OCI-LY1 (cell line): Measurements from ENCODE around the gene ZNF570.

Experiments
- H2AFZ ChIP-seq: fragments of 200-600 bp; sonication (generic), shearing (Covaris generic); 2 replicates; pipeline ENCODE4 v1.6.0; 2014; ENCODE audit warnings: antibody characterized with exemption, mild to moderate bottlenecking, low read length
- H3F3A ChIP-seq: fragments of 200-600 bp; sonication (generic), shearing (Covaris generic); 2 replicates; pipeline ENCODE4 v1.6.0; 2014; ENCODE audit warnings: mild to moderate bottlenecking, antibody characterized with exemption, low read length, moderate library complexity; ENCODE audit not compliant: insufficient read depth
- H3K27ac ChIP-seq: fragments of 200-600 bp; sonication (generic); 2 replicates; pipeline ENCODE4 v1.5.1; 2014; ENCODE audit warnings: low read length, mixed run types, mild to moderate bottlenecking, low read depth; ENCODE audit not compliant: poor library complexity, severe bottlenecking
- H3K27me3 ChIP-seq: fragments of 200-600 bp; sonication (generic); 2 replicates; pipeline ENCODE4 v1.6.0; 2014; ENCODE audit warnings: antibody characterized with exemption, mild to moderate bottlenecking, low read length, moderate library complexity; ENCODE audit not compliant: insufficient read depth
- H3K36me3 ChIP-seq: fragments of 200-600 bp; sonication (generic); 2 replicates; pipeline ENCODE4 v1.6.1; 2014; ENCODE audit warnings: mild to moderate bottlenecking, antibody characterized with exemption, low read length, moderate library complexity, mixed read lengths; ENCODE audit not compliant: insufficient read depth
- H3K4me1 ChIP-seq: fragments of 200-600 bp; sonication (generic); 2 replicates; pipeline ENCODE4 v1.5.1; 2014; ENCODE audit warnings: mild to moderate bottlenecking, low read length, moderate library complexity; ENCODE audit not compliant: insufficient read depth, severe bottlenecking
- H3K4me2 ChIP-seq: fragments of 200-600 bp; sonication (generic), shearing (Covaris generic); 2 replicates; pipeline ENCODE4 v1.6.1; 2014; ENCODE audit warnings: low read length
- H3K4me3 ChIP-seq: fragments of 200-600 bp; sonication (generic); 2 replicates; pipeline ENCODE4 v1.5.1; 2014; ENCODE audit warnings: low read length, low read depth, mild to moderate bottlenecking, mixed read lengths; ENCODE audit not compliant: poor library complexity, severe bottlenecking
- H3K79me2 ChIP-seq: fragments of 200-600 bp; shearing (Covaris generic); 2 replicates; pipeline ENCODE4 v1.6.1; 2016; ENCODE audit warnings: mixed run types, low read length, mixed read lengths; ENCODE audit not compliant: insufficient read depth
- H3K9ac ChIP-seq: fragments of 200-600 bp; sonication (generic), shearing (Covaris generic); 2 replicates; pipeline ENCODE4 v1.6.1; 2014; ENCODE audit warnings: mild to moderate bottlenecking, low read length, mixed read lengths
- H3K9me2 ChIP-seq: fragments of 200-600 bp; sonication (generic), shearing (Covaris generic); 2 replicates; pipeline ENCODE4 v1.6.1; 2014; ENCODE audit warnings: low read depth, mild to moderate bottlenecking, low read length, mixed read lengths
- H3K9me3 ChIP-seq: fragments of 200-600 bp; shearing (Covaris generic); 2 replicates; pipeline ENCODE4 v1.6.1; 2014; ENCODE audit warnings: low read length, mixed read lengths
- H4K20me1 ChIP-seq: fragments of 200-600 bp; sonication (generic), shearing (Covaris generic); 2 replicates; pipeline ENCODE4 v1.6.0; 2016; ENCODE audit warnings: mild to moderate bottlenecking, low read length; ENCODE audit not compliant: insufficient read depth
- EZH2 ChIP-seq: fragments of 200-600 bp; sonication (generic), shearing (Covaris generic); IDR thresholded peaks from 2 replicates; pipeline ENCODE4 v1.8.0; 2017; ENCODE audit warnings: borderline replicate concordance, mixed run types, mild to moderate bottlenecking, antibody characterized with exemption, low read length, moderate library complexity, mixed read lengths
- TF ChIP-seq, protein P1 (sequence below): fragments of 200-600 bp; sonication (generic), shearing (Covaris generic); IDR thresholded peaks from 2 replicates; pipeline ENCODE4 v1.5.1; 2017; ENCODE audit warnings: mild to moderate bottlenecking, antibody characterized with exemption, low read length, moderate library complexity, mixed read lengths

The ZNF570 gene

DNA sequence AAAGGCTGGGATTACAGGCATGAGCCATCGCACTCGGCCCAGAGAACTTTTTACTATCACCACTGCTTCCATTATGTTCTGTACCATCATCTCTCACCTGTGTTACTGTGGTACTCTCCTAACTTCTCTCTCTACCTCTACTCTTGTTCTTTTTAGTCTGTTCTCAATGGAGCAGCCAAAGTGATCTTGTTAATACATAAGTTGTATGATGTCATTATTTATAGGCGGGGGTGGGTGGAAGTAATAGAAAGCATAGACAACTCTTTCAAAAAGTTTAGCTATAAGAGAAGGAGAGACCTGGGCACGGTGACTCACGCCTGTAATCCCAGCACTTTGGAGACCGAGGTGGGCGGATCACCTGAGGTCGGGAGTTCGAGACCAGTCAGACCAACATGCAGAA is 3.0 kb downstream of the ZNF570 start:
- Histone ChIP-seq H3K79me2 (no peaks in the 10 kb centered on the region), H4K20me1 (no peaks in the 10 kb centered on the region), H3K4me1 (peaks cover 9% of the 10 kb centered on the region), H3K27ac (no peak overlapping the region), H3K4me2 (no peak overlapping the region), H3K9me2 (no peaks in the 10 kb centered on the region), H2AFZ (no peak overlapping the region), H3K27me3 (no peaks in the 10 kb centered on the region), H3K9ac (no peak overlapping the region), H3K9me3 (peaks cover 16% of the 10 kb centered on the region), H3F3A (no peaks in the 10 kb centered on the region), H3K4me3 (no peak overlapping the region), H3K36me3 (peaks cover 33% of the 10 kb centered on the region)
- TF ChIP-seq, protein P1, sequence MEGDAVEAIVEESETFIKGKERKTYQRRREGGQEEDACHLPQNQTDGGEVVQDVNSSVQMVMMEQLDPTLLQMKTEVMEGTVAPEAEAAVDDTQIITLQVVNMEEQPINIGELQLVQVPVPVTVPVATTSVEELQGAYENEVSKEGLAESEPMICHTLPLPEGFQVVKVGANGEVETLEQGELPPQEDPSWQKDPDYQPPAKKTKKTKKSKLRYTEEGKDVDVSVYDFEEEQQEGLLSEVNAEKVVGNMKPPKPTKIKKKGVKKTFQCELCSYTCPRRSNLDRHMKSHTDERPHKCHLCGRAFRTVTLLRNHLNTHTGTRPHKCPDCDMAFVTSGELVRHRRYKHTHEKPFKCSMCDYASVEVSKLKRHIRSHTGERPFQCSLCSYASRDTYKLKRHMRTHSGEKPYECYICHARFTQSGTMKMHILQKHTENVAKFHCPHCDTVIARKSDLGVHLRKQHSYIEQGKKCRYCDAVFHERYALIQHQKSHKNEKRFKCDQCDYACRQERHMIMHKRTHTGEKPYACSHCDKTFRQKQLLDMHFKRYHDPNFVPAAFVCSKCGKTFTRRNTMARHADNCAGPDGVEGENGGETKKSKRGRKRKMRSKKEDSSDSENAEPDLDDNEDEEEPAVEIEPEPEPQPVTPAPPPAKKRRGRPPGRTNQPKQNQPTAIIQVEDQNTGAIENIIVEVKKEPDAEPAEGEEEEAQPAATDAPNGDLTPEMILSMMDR, result no peak
- TF ChIP-seq EZH2, result no peak

DNA sequence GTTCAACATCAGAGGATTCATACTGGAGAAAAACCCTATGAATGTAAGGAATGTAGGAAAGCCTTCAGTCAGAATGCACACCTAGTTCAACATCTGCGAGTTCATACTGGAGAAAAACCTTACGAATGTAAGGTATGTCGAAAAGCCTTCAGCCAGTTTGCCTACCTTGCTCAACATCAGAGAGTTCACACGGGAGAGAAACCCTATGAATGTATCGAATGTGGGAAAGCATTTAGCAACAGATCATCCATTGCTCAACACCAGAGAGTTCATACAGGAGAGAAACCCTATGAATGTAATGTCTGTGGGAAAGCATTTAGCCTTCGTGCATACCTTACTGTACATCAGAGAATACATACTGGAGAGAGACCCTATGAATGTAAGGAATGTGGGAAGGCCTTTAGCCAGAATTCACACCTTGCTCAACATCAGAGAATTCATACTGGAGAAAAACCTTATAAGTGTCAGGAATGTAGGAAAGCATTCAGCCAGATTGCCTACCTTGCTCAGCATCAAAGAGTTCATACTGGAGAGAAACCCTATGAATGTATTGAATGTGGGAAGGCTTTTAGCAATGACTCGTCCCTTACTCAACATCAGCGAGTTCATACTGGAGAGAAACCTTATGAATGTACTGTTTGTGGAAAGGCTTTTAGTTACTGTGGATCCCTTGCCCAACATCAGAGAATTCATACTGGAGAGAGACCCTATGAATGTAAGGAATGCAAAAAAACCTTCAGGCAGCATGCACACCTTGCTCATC is 15.4 kb downstream of the ZNF570 start:
- Histone ChIP-seq H3K4me3 (no peak overlapping the region), H3K4me1 (no peaks in the 10 kb centered on the region), H3K27me3 (no peaks in the 10 kb centered on the region), H2AFZ (no peak overlapping the region), H4K20me1 (no peaks in the 10 kb centered on the region), H3K4me2 (no peak overlapping the region), H3F3A (no peaks in the 10 kb centered on the region), H3K36me3 (peaks cover 28% of the 10 kb centered on the region), H3K9me2 (no peaks in the 10 kb centered on the region), H3K9me3 (peaks cover 45% of the 10 kb centered on the region), H3K27ac (no peak overlapping the region), H3K9ac (no peak overlapping the region), H3K79me2 (no peaks in the 10 kb centered on the region)
- TF ChIP-seq, protein P1, result no peak
- no peak for TF ChIP-seq EZH2

DNA sequence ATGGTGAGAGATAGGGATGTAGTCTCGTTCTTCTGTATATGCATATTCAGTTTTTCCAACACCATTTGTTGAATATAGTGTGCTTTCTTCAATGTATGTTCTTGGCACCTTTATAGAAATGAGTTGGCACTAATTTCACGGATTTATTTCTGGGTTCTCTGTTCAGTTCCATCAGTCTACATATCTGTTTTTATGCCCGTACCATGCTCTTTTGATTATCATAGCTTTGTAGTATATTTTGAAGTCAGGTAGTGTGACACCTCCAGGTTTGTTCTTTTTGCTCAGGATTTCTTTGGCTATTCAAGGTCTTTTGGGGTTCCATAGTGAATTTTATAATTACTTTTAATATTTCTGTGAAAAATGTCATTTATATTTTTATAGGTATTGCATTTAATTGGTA is 23.1 kb downstream of the ZNF570 start:
- Histone ChIP-seq H4K20me1 (no peaks in the 10 kb centered on the region), H3K36me3 (no peaks in the 10 kb centered on the region), H3K4me3 (no peak overlapping the region), H3K9me2 (no peaks in the 10 kb centered on the region), H3F3A (no peaks in the 10 kb centered on the region), H3K79me2 (no peaks in the 10 kb centered on the region), H3K9ac (no peak overlapping the region), H3K4me2 (no peak overlapping the region), H3K27ac (no peak overlapping the region), H2AFZ (no peak overlapping the region), H3K27me3 (no peaks in the 10 kb centered on the region), H3K9me3 (peaks cover 31% of the 10 kb centered on the region), H3K4me1 (no peaks in the 10 kb centered on the region)
- no peak for TF ChIP-seq EZH2
